Liver (tissue), 9 donors: ENCODE results near the gene RDM1. TPM values are rescaled to one million over a fixed set of nuclear protein-coding genes. Genes with fewer than 3 reads are reported as not detected.
"Not testable (repeated sequence)": the region's sequence is repeated elsewhere in the genome, so short reads cannot be mapped to it uniquely, and the experiment has no call there.

ENCODE experiments used
- DNase-seq: peaks from one replicate; pipeline ENCODE4 v3.0.0-alpha.2; 2017; ENCODE audit warnings: low spot score
- H3K27ac ChIP-seq, 2 donors: one replicate each; pipeline ENCODE4 v1.7.0; 2013; ENCODE audit warnings: inconsistent platforms in 2 of 2, low read length in 2 of 2, control low read depth in 1 of 2, low read depth in 1 of 2, mild to moderate bottlenecking in 1 of 2
- H3K27me3 ChIP-seq, 4 donors: one replicate each; pipeline versions ENCODE4 v1.6.1 to v1.7.0; 2013; ENCODE audit warnings: low read length in 3 of 4, inconsistent platforms in 1 of 4, mild to moderate bottlenecking in 1 of 4, moderate library complexity in 1 of 4; ENCODE audit not compliant: control insufficient read depth in 4 of 4, insufficient read depth in 4 of 4
- H3K36me3 ChIP-seq, 4 donors: one replicate each; pipeline versions ENCODE4 v1.6.1 to v1.7.0; 2013; ENCODE audit warnings: low read length in 3 of 4, mild to moderate bottlenecking in 3 of 4, low read depth in 1 of 4, moderate library complexity in 1 of 4; ENCODE audit not compliant: control insufficient read depth in 4 of 4, insufficient read depth in 3 of 4
- H3K4me1 ChIP-seq, 4 donors: one replicate each; pipeline versions ENCODE4 v1.6.1 to v1.7.0; 2013; ENCODE audit warnings: low read length in 3 of 4, mild to moderate bottlenecking in 3 of 4, moderate library complexity in 1 of 4; ENCODE audit not compliant: control insufficient read depth in 4 of 4, insufficient read depth in 4 of 4
- H3K4me3 ChIP-seq, 3 donors: one replicate each; pipeline versions ENCODE4 v1.6.1 to v1.7.0; 2013; ENCODE audit warnings: low read length in 3 of 3, control low read depth in 1 of 3, low read depth in 1 of 3, mild to moderate bottlenecking in 1 of 3
- H3K9ac ChIP-seq, 2 donors: one replicate each; pipeline ENCODE4 v1.7.0; 2013; ENCODE audit warnings: low read length in 2 of 2, mild to moderate bottlenecking in 2 of 2, moderate library complexity in 2 of 2, control low read depth in 1 of 2, low read depth in 1 of 2
- H3K9me3 ChIP-seq, 4 donors: one replicate each; pipeline versions ENCODE4 v1.6.1 to v1.7.0; 2013; ENCODE audit warnings: low read length in 3 of 4; ENCODE audit not compliant: control insufficient read depth in 4 of 4
- ATF3 ChIP-seq: IDR thresholded peaks from 2 replicates; pipeline ENCODE4 v1.6.1; 2016; ENCODE audit warnings: antibody characterized with exemption
- CTCF ChIP-seq: fragments of 150-350 bp; IDR thresholded peaks from 2 replicates; pipeline ENCODE4 v1.5.1; 2017; ENCODE audit warnings: improper control_type of control experiment, low read depth, low read length; ENCODE audit not compliant: missing input control
- EGR1 ChIP-seq, 2 donors: IDR thresholded peaks; 2 replicates each; pipeline ENCODE4 v1.6.1; 2016 to 2018; ENCODE audit warnings: antibody characterized with exemption in 2 of 2, low read depth in 2 of 2
- FOXA1 ChIP-seq: IDR thresholded peaks from 2 replicates; pipeline ENCODE4 v1.6.1; 2016; ENCODE audit warnings: antibody characterized with exemption
- FOXA2 ChIP-seq: IDR thresholded peaks from 2 replicates; pipeline ENCODE4 v1.6.1; 2016; ENCODE audit warnings: antibody characterized with exemption
- GABPA ChIP-seq, 2 donors: IDR thresholded peaks in 1 of 2; conservative IDR thresholded peaks in 1 of 2; 2 replicates each; pipeline ENCODE4 v1.6.1; 2016; ENCODE audit warnings: antibody characterized with exemption in 2 of 2, mild to moderate bottlenecking in 1 of 2, moderate library complexity in 1 of 2
- HNF4A ChIP-seq, 2 donors: conservative IDR thresholded peaks; 2 replicates each; pipeline ENCODE4 v1.6.1; 2016; ENCODE audit warnings: antibody characterized with exemption in 2 of 2, mild to moderate bottlenecking in 2 of 2
- HNF4G ChIP-seq: IDR thresholded peaks from 2 replicates; pipeline ENCODE4 v1.6.1; 2016; ENCODE audit warnings: antibody characterized with exemption
- JUND ChIP-seq, 2 donors: IDR thresholded peaks; 2 replicates each; pipeline ENCODE4 v1.6.1; 2016; ENCODE audit warnings: antibody characterized with exemption in 2 of 2
- MAX ChIP-seq: IDR thresholded peaks from 2 replicates; pipeline ENCODE4 v1.6.1; 2016; ENCODE audit warnings: antibody characterized with exemption
- RAD21 ChIP-seq, 2 donors: IDR thresholded peaks; 2 replicates each; pipeline ENCODE4 v1.6.1; 2016; ENCODE audit warnings: antibody characterized with exemption in 2 of 2, mild to moderate bottlenecking in 2 of 2
- RXRA ChIP-seq, 2 donors: IDR thresholded peaks; 2 replicates each; pipeline ENCODE4 v1.6.1; 2017 to 2018; ENCODE audit warnings: antibody characterized with exemption in 2 of 2, mild to moderate bottlenecking in 1 of 2
- SP1 ChIP-seq: IDR thresholded peaks from 2 replicates; pipeline ENCODE4 v1.6.1; 2018; ENCODE audit warnings: antibody characterized with exemption, mild to moderate bottlenecking
- YY1 ChIP-seq: IDR thresholded peaks from 2 replicates; pipeline ENCODE4 v1.6.1; 2016; ENCODE audit warnings: antibody characterized with exemption, mild to moderate bottlenecking
- WGBS: extraction: QIAGEN DNeasy Blood & Tissue Kit; methylation state at CpG from one replicate; pipeline ENCODE4 v1.1.7; 2013; 5-methylcytosine and 5-hydroxymethylcytosine counted together
- polyA plus RNA-seq, 2 donors: library from polyadenylated mRNA; stranded (reverse) in 1 of 2; unstranded in 1 of 2; fragments of 200-250 nt in 1 of 2; fragments of >200 nt in 1 of 2; fragmentation: Nextera tagmentation in 1 of 2; extraction: Ambion mirVana in 1 of 2; gene quantifications; one replicate each; pipeline versions ENCODE4 v1.2.1 to v1.2.3, GENCODE V29; 2013 to 2015
- total RNA-seq, 2 donors: library from RNA; depleted of rRNA; stranded (reverse); fragments of >200 nt; gene quantifications; one replicate each; pipeline ENCODE4 v1.2.3, GENCODE V29; 2014
- donor health status: healthy.
- donor health status: healthy.
- donor health status: healthy.
- donor health status: healthy.
- donor health status: healthy.

The RDM1 gene
- total and polyA plus RNA-seq, 4 donors: 0.29 to 1.9 (median 0.42) TPM; not detected in 1

GRCh38 chr17:35900708-35901480 is 29.7 kb downstream of the RDM1 start:
- Histone ChIP-seq H3K27me3 (no peaks in the 10 kb centered on the region), H3K4me3 (no peak overlapping the region), H3K9ac (no peak overlapping the region), H3K36me3 (no peaks in the 10 kb centered on the region), H3K9me3 (no peaks in the 10 kb centered on the region), H3K4me1 (peaks cover 0 to 5% (median 0%) of the 10 kb centered on the region in 4 donors), H3K27ac (no peak overlapping the region)
- TF ChIP-seq CTCF (no peak), GABPA (IDR thresholded peaks at IDR 0.05 in 1 of 2, conservative IDR thresholded peaks at IDR 0.05 in 1 of 2) (no peak), MAX (no peak), FOXA2 (no peak), HNF4G (no peak), RXRA (IDR thresholded peaks at IDR 0.05) (no peak), FOXA1 (no peak), EGR1 (IDR thresholded peaks at IDR 0.05; ENCODE audit: low read depth in 2 of 2) (no peak), HNF4A (conservative IDR thresholded peaks at IDR 0.05) (no peak)
- WGBS: 80% methylated on average over 11 of the region's 11 CpGs
- DNase-seq: no peak

- DNase-seq: no peak
- WGBS: 86% methylated on average over 5 of the region's 5 CpGs
- Histone ChIP-seq H3K4me3 (no peak overlapping the region), H3K36me3 (no peaks in the 10 kb centered on the region), H3K4me1 (peaks cover 0 to 5% (median 0%) of the 10 kb centered on the region in 4 donors), H3K9me3 (no peaks in the 10 kb centered on the region), H3K27me3 (no peaks in the 10 kb centered on the region), H3K27ac (no peak overlapping the region), H3K9ac (no peak overlapping the region)
- TF ChIP-seq JUND (IDR thresholded peaks at IDR 0.05) (no peak), YY1 (no peak), HNF4A (conservative IDR thresholded peaks at IDR 0.05) (no peak), FOXA1 (no peak), SP1 (no peak), RXRA (IDR thresholded peaks at IDR 0.05) (no peak)
Observed at GRCh38 chr17:35900280-35900679, 30.3 kb downstream of the RDM1 start.

GRCh38 chr17:35898283-35899070 is 32.1 kb downstream of the RDM1 start:
- Histone ChIP-seq H3K27me3 (no peaks in the 10 kb centered on the region), H3K36me3 (no peaks in the 10 kb centered on the region), H3K9me3 (no peaks in the 10 kb centered on the region), H3K9ac (no peak overlapping the region), H3K27ac (no peak overlapping the region), H3K4me3 (no peak overlapping the region), H3K4me1 (peaks cover 0 to 5% (median 0%) of the 10 kb centered on the region in 4 donors)
- 49% methylated on average over 6 of the region's 6 CpGs for WGBS
- TF ChIP-seq GABPA (IDR thresholded peaks at IDR 0.05 in 1 of 2, conservative IDR thresholded peaks at IDR 0.05 in 1 of 2) (no peak), ATF3 (no peak), RAD21 (IDR thresholded peaks at IDR 0.05) (peak; percentile 12 to 31), HNF4A (conservative IDR thresholded peaks at IDR 0.05) (peak; percentile 45 to 51)
- DNase-seq: no peak

- not testable (repeated sequence) for H3K4me3 ChIP-seq, H3K4me1 ChIP-seq
- whole genome bisulfite sequencing: 97% methylated on average over 7 of the region's 7 CpGs
Observed at GRCh38 chr17:35897772-35898171, 32.8 kb downstream of the RDM1 start.

More at GRCh38 chr17:35897772-35898171, 32.8 kb downstream of the RDM1 start:
- H3K36me3 ChIP-seq, H3K9me3 ChIP-seq, H3K9ac ChIP-seq, H3K27me3 ChIP-seq, H3K27ac ChIP-seq, DNase-seq: not testable (repeated sequence)
